K562 (cell line): ENCODE results near the gene PEX6. TPM values are rescaled to one million over a fixed set of nuclear protein-coding genes. Genes with fewer than 3 reads are reported as not detected.

Experiments used
- ATF1 ChIP-seq, 2 experiments: fragments of 450-650 bp in 1 of 2; IDR thresholded peaks; 2 replicates each; pipeline ENCODE4 v1.6.1; 2016; ENCODE audit warnings: missing compliant biosample characterization in 1 of 2, missing genetic modification characterization in 1 of 2
- BHLHE40 ChIP-seq: IDR thresholded peaks from 2 replicates; pipeline ENCODE4 v1.6.1; 2011; ENCODE audit warnings: low read length, improper control_type of control experiment
- EHMT2 ChIP-seq: fragments of 450-650 bp; IDR thresholded peaks from 2 replicates; pipeline ENCODE4 v1.6.1; 2018; ENCODE audit warnings: antibody characterized with exemption
- ERF ChIP-seq: fragments of 450-650 bp; formaldehyde crosslinking; IDR thresholded peaks from 2 replicates; pipeline ENCODE4 v1.4.0; 2020; ENCODE audit warnings: mild to moderate bottlenecking, mixed read lengths
- FOXJ2 ChIP-seq: fragments of 200-800 bp; sonication (Bioruptor generic); IDR thresholded peaks from 2 replicates; pipeline ENCODE4 v1.6.1; 2016; ENCODE audit warnings: missing genetic modification characterization, missing compliant biosample characterization
- GABPA ChIP-seq: fragments of 200-800 bp; sonication (Bioruptor generic); conservative IDR thresholded peaks from 2 replicates; pipeline ENCODE4 v1.6.1; 2016; ENCODE audit warnings: low read depth, missing genetic modification characterization, missing compliant biosample characterization
- GTF2F1 ChIP-seq: IDR thresholded peaks from 2 replicates; pipeline ENCODE4 v1.6.1; 2011; ENCODE audit warnings: low read depth, low read length, improper control_type of control experiment
- HDGF ChIP-seq: fragments of 450-650 bp; IDR thresholded peaks from 2 replicates; pipeline ENCODE4 v1.6.1; 2016
- KLF16 ChIP-seq: IDR thresholded peaks from 2 replicates; pipeline ENCODE4 v1.6.1; 2016; ENCODE audit warnings: antibody characterized with exemption
- MTA1 ChIP-seq: fragments of 450-650 bp; IDR thresholded peaks from 2 replicates; pipeline ENCODE4 v1.6.1; 2017; ENCODE audit warnings: borderline replicate concordance
- NR2F6 ChIP-seq: fragments of 450-650 bp; formaldehyde crosslinking; IDR thresholded peaks from 2 replicates; pipeline ENCODE4 v1.4.0; 2020; ENCODE audit warnings: mild to moderate bottlenecking
- POLR2H ChIP-seq: IDR thresholded peaks from 2 replicates; pipeline ENCODE4 v1.6.1; 2016; ENCODE audit warnings: missing genetic modification characterization, low read depth, mild to moderate bottlenecking, control low read depth, missing compliant biosample characterization, moderate library complexity
- RNF2 ChIP-seq: sonication (generic); IDR thresholded peaks from 2 replicates; pipeline ENCODE4 v1.6.1; 2016
- STAT5A ChIP-seq: IDR thresholded peaks from 2 replicates; pipeline ENCODE4 v1.6.1; 2012; ENCODE audit warnings: low read length, inconsistent platforms, borderline replicate concordance
- TBP ChIP-seq: optimal IDR thresholded peaks from 2 replicates; pipeline ENCODE3; 2011; ENCODE audit warnings: low read depth, low read length, improper control_type of control experiment
- TCF7L2 ChIP-seq: fragments of 150-350 bp; IDR thresholded peaks from 2 replicates; pipeline ENCODE4 v1.6.1; 2016; ENCODE audit warnings: low read depth, mild to moderate bottlenecking, low read length, moderate library complexity
- XRCC5 ChIP-seq: fragments of 200-400 bp; formaldehyde crosslinking; IDR thresholded peaks from 2 replicates; pipeline ENCODE4 v1.6.1; 2017; ENCODE audit warnings: low read depth, mild to moderate bottlenecking, low read length
- ZNF124 ChIP-seq: sonication (generic); formaldehyde crosslinking; IDR thresholded peaks from 2 replicates; pipeline ENCODE4 v1.8.1; 2022; ENCODE audit warnings: missing genetic modification reagents
- ZNF184 ChIP-seq: sonication (generic); formaldehyde crosslinking; IDR thresholded peaks from 2 replicates; pipeline ENCODE4 v1.5.0; 2020; ENCODE audit warnings: missing genetic modification reagents
- ZNF766 ChIP-seq: fragments of 200-800 bp; sonication (Bioruptor generic); conservative IDR thresholded peaks from 2 replicates; pipeline ENCODE4 v1.6.1; 2016; ENCODE audit warnings: missing genetic modification characterization, missing compliant biosample characterization
- polyA plus RNA-seq, 8 experiments: library from polyadenylated mRNA; depleted of rRNA in 4 of 8; stranded (reverse) in 5 of 8; unstranded in 3 of 8; fragments of >200 nt; fragmentation: Nextera tagmentation in 2 of 8; fragmentation: Illumina TruSeq in 1 of 8; extraction: Ambion mirVana in 2 of 8; extraction: Trizol in 1 of 8; gene quantifications; 2 replicates each; pipeline versions ENCODE4 v1.2.1 to v1.2.3, GENCODE V29; 2011 to 2014; ENCODE audit warnings: inconsistent platforms in 1 of 8, missing spikeins in 1 of 8
- total RNA-seq, 7 experiments: library from RNA; depleted of rRNA in 6 of 7; stranded (reverse); fragments of >200 nt in 6 of 7; fragmentation: Illumina TruSeq in 2 of 7; extraction: Trizol in 2 of 7; gene quantifications; 2 replicates each; pipeline versions ENCODE4 v1.2.1 to v1.2.3, GENCODE V29; 2011 to 2021; ENCODE audit warnings: low replicate concordance in 1 of 7
- TF ChIP-seq, protein P1 (sequence below): fragments of 250-450 bp; sonication (Bioruptor Pico); IDR thresholded peaks from 2 replicates; pipeline ENCODE4 v1.4.0; 2020; ENCODE audit warnings: borderline replicate concordance
- TF ChIP-seq, protein P2 (sequence below): fragments of 450-650 bp; formaldehyde crosslinking; IDR thresholded peaks from 2 replicates; pipeline ENCODE4 v1.4.0; 2022; ENCODE audit warnings: missing genetic modification characterization
- TF ChIP-seq, protein P3 (sequence below), 2 experiments: fragments of 200-800 bp in 1 of 2; sonication (Bioruptor generic) in 1 of 2; sonication (generic) in 1 of 2; formaldehyde crosslinking in 1 of 2; IDR thresholded peaks in 1 of 2; conservative IDR thresholded peaks in 1 of 2; 2 replicates each; pipeline versions ENCODE4 v1.5.0 to v1.6.1; 2016 to 2020; ENCODE audit warnings: missing compliant biosample characterization in 1 of 2, missing genetic modification characterization in 1 of 2, missing genetic modification reagents in 1 of 2
- TF ChIP-seq, protein P4 (sequence below): fragments of 450-650 bp; IDR thresholded peaks from 2 replicates; pipeline ENCODE4 v1.6.1; 2018; ENCODE audit warnings: mild to moderate bottlenecking, low read depth; ENCODE audit not compliant: partially characterized antibody

The PEX6 gene
- total and polyA plus RNA-seq, 9 of the 15 experiments (the other 6 are each of a cell fraction or from before 2014, with no cell fraction given): 0.17 to 20.8 (median 6.9) TPM

DNA sequence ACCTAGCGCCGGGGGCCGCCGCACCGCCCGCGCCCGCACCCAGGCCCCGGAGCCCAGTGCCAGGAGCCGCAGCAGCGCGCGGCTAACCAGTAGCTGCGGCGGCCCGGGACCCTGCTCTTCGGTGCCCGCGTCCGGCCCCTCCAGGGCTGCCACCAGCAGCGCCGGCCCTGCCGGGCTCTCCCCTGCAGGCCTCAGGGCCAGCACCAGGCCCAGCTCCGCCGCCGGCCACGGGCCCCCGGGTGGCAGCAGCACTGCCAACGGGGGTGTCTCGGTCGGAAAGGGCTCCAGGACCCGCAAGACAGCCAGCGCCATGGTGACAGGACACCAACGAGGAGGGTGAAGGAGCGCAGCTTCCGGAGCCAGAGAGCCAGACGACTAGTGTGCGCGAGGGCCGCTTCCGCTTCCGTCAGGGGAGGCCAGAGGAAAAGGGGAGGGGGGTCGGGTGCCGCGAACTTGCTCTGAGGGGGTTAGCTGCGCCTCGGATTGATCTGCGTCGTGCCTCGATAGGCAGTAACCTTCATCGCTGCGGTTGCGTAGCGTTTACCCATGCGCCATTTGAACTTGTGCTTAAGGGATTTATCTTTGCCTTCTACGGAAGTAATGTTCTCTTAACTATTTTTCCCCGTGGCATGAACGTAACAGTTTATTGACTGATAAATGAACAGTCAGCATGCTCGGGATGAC, at the start of gene PEX6 (continued):
- TF ChIP-seq POLR2H (tag) (peak; percentile 83; the same call in 1 of the 2 replicates), BHLHE40 (peak; percentile 64), RNF2 (peak; percentile 61), KLF16 (no peak), TBP (peak; percentile 91), NR2F6 (CRISPR knock-in tag) (0 out of 2 replicates have a peak, but pooled peaks have one; percentile 15), ZNF766 (CRISPR knock-in tag) (peak; percentile 73; the same call in 1 of the 2 replicates), XRCC5 (no peak; the same call in 1 of the 2 replicates), GABPA (tag) (peak; percentile 97), ZNF124 (no peak), EHMT2 (no peak), MTA1 (0 out of 2 replicates have a peak, but pooled peaks have one; percentile 22), ZNF184 (CRISPR knock-in tag) (no peak), HDGF (peak; percentile 81; the same call in 1 of the 2 replicates), STAT5A (peak; percentile 18; the same call in 1 of the 2 replicates), TCF7L2 (no peak), ERF (CRISPR knock-in tag) (peak; percentile 63; the same call in 1 of the 2 replicates), GTF2F1 (peak; percentile 93), FOXJ2 (tag) (no peak), ATF1 (CRISPR knock-in tag; IDR thresholded peaks at IDR 0.05) (no peak; the same call in 1 of the 2 replicates), ATF1 (tag; IDR thresholded peaks at IDR 0.05) (peak; percentile 89)
- TF ChIP-seq, protein P1, sequence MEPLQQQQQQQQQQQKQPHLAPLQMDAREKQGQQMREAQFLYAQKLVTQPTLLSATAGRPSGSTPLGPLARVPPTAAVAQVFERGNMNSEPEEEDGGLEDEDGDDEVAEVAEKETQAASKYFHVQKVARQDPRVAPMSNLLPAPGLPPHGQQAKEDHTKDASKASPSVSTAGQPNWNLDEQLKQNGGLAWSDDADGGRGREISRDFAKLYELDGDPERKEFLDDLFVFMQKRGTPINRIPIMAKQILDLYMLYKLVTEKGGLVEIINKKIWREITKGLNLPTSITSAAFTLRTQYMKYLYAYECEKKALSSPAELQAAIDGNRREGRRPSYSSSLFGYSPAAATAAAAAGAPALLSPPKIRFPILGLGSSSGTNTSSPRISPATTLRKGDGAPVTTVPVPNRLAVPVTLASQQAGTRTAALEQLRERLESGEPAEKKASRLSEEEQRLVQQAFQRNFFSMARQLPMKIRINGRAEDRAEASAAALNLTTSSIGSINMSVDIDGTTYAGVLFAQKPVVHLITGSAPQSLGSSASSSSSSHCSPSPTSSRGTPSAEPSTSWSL: 0 out of 2 replicates have a peak, but pooled peaks have one; percentile 69
- TF ChIP-seq, protein P2, sequence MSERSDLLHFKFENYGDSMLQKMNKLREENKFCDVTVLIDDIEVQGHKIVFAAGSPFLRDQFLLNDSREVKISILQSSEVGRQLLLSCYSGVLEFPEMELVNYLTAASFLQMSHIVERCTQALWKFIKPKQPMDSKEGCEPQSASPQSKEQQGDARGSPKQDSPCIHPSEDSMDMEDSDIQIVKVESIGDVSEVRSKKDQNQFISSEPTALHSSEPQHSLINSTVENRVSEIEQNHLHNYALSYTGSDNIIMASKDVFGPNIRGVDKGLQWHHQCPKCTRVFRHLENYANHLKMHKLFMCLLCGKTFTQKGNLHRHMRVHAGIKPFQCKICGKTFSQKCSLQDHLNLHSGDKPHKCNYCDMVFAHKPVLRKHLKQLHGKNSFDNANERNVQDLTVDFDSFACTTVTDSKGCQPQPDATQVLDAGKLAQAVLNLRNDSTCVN: no peak
- TF ChIP-seq, protein P3, sequence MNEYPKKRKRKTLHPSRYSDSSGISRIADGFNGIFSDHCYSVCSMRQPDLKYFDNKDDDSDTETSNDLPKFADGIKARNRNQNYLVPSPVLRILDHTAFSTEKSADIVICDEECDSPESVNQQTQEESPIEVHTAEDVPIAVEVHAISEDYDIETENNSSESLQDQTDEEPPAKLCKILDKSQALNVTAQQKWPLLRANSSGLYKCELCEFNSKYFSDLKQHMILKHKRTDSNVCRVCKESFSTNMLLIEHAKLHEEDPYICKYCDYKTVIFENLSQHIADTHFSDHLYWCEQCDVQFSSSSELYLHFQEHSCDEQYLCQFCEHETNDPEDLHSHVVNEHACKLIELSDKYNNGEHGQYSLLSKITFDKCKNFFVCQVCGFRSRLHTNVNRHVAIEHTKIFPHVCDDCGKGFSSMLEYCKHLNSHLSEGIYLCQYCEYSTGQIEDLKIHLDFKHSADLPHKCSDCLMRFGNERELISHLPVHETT (CRISPR knock-in tag; conservative IDR thresholded peaks at IDR 0.05 in 1 of 2, IDR thresholded peaks at IDR 0.05 in 1 of 2): peak in 1 of 2 experiments; percentile 60; a peak in 1 of 4 replicates
- TF ChIP-seq, protein P4, sequence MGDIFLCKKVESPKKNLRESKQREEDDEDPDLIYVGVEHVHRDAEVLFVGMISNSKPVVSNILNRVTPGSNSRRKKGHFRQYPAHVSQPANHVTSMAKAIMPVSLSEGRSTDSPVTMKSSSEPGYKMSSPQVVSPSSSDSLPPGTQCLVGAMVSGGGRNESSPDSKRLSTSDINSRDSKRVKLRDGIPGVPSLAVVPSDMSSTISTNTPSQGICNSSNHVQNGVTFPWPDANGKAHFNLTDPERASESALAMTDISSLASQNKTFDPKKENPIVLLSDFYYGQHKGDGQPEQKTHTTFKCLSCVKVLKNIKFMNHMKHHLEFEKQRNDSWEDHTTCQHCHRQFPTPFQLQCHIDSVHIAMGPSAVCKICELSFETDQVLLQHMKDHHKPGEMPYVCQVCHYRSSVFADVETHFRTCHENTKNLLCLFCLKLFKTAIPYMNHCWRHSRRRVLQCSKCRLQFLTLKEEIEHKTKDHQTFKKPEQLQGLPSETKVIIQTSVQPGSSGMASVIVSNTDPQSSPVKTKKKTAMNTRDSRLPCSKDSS: no peak
